Peyer's patch (tissue), 4 donors: ENCODE results near the gene RFFL.

Source experiments
- POLR2A ChIP-seq, 2 donors: fragments of 450-650 bp; IDR thresholded peaks; one replicate each; pipeline ENCODE4 v1.5.1; 2017; ENCODE audit warnings: antibody characterized with exemption in 2 of 2, mild to moderate bottlenecking in 2 of 2, moderate library complexity in 2 of 2
- TF ChIP-seq, protein P1 (sequence below), 6 experiments: fragments of 450-650 bp in 4 of 6; fragments of 200-600 bp in 2 of 6; sonication (generic) in 1 of 6; IDR thresholded peaks; one replicate each; pipeline ENCODE4 v1.5.1; 2017 to 2019; ENCODE audit warnings: antibody characterized with exemption in 6 of 6, mild to moderate bottlenecking in 3 of 6, moderate library complexity in 1 of 6

DNA sequence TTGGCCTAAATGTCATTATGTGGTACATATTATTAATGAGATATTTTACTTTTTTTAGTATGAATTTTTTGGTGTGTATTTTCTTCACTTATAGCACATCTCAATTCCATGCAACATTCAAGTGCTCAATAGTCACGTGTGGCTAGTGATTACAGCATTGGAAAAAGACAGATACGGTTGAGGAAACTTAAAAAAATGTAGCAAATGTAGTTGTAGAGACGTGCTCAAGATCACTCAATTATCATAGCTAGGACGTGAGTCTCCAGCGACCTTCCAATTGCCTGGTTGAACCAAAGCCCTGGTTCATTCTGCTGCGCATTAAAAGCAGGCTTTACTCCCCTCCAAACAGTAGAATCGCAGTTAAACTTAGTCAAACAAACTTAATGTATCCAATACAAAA, 84.4 kb downstream of the RFFL start:
- TF ChIP-seq, protein P1, sequence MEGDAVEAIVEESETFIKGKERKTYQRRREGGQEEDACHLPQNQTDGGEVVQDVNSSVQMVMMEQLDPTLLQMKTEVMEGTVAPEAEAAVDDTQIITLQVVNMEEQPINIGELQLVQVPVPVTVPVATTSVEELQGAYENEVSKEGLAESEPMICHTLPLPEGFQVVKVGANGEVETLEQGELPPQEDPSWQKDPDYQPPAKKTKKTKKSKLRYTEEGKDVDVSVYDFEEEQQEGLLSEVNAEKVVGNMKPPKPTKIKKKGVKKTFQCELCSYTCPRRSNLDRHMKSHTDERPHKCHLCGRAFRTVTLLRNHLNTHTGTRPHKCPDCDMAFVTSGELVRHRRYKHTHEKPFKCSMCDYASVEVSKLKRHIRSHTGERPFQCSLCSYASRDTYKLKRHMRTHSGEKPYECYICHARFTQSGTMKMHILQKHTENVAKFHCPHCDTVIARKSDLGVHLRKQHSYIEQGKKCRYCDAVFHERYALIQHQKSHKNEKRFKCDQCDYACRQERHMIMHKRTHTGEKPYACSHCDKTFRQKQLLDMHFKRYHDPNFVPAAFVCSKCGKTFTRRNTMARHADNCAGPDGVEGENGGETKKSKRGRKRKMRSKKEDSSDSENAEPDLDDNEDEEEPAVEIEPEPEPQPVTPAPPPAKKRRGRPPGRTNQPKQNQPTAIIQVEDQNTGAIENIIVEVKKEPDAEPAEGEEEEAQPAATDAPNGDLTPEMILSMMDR (IDR thresholded peaks at IDR 0.05), result no peak
- TF ChIP-seq POLR2A (IDR thresholded peaks at IDR 0.05), result no peak
